Stimulated activated CD4-positive, alpha-beta T cell treated with anti-CD3 and anti-CD28 coated beads, Interleukin-2, amount 100 ng/mL, for 4 hours (primary cell): ENCODE measurements around the gene KLHL6.
"Not testable (repeated sequence)": the region's sequence is repeated elsewhere in the genome, so short reads cannot be mapped to it uniquely, and the experiment has no call there.

Experiments used
- DNase-seq: peaks from one replicate; pipeline ENCODE4 v3.0.0-alpha.2; 2020; ENCODE audit warnings: low read depth

The KLHL6 gene

GRCh38 chr3:183532620-183533411, 22.7 kb downstream of the KLHL6 start:
- no peak for DNase-seq

GRCh38 chr3:183529717-183530116, 25.8 kb downstream of the KLHL6 start:
- no peak for DNase-seq

- no peak for DNase-seq
These were observed 26.3 kb downstream of the KLHL6 start for GRCh38 chr3:183529185-183529584.

- DNase-seq: not testable (repeated sequence)
These were observed 26.7 kb downstream of the KLHL6 start for GRCh38 chr3:183528758-183529157.

- no peak for DNase-seq
These were observed 27.8 kb downstream of the KLHL6 start for GRCh38 chr3:183527428-183528379.

- no peak for DNase-seq
These were observed 28.6 kb downstream of the KLHL6 start for GRCh38 chr3:183526838-183527427.

GRCh38 chr3:183524476-183524875, 31.0 kb downstream of the KLHL6 start:
- no peak for DNase-seq

GRCh38 chr3:183520741-183521556, 34.6 kb downstream of the KLHL6 start:
- DNase-seq: not testable (repeated sequence)

- not testable (repeated sequence) for DNase-seq
These were observed 35.2 kb downstream of the KLHL6 start for GRCh38 chr3:183520295-183520694.

GRCh38 chr3:183519891-183520290, 35.6 kb downstream of the KLHL6 start:
- DNase-seq: no peak

- DNase-seq: no peak
These were observed 36.8 kb downstream of the KLHL6 start for GRCh38 chr3:183518491-183519251.

GRCh38 chr3:183517607-183518006, 37.9 kb downstream of the KLHL6 start:
- DNase-seq: no peak

- DNase-seq: peak; percentile 42
These were observed 39.3 kb downstream of the KLHL6 start for GRCh38 chr3:183515968-183516851.

- no peak for DNase-seq
These were observed 41.5 kb downstream of the KLHL6 start for GRCh38 chr3:183514021-183514420.

GRCh38 chr3:183513046-183513706, 42.3 kb downstream of the KLHL6 start:
- DNase-seq: peak; percentile 20

- DNase-seq: not testable (repeated sequence)
These were observed 44.0 kb downstream of the KLHL6 start for GRCh38 chr3:183511286-183512131.

GRCh38 chr3:183508821-183509220, 46.7 kb downstream of the KLHL6 start:
- DNase-seq: no peak

- DNase-seq: no peak
These were observed 48.0 kb downstream of the KLHL6 start for GRCh38 chr3:183507551-183507950.
